AG04450 (cell line): Measurements from ENCODE around the gene CACNA1C. TPM values are rescaled to one million over a fixed set of nuclear protein-coding genes. Genes with fewer than 3 reads are reported as not detected.

Experiments
- CTCF ChIA-PET: fragments of 300-600, 350-600 bp; formaldehyde crosslinking; extraction: SDS; loops from one replicate; lab custom pipeline; 2022; ENCODE audit warnings: antibody characterized with exemption, inconsistent platforms; lab: Charles Lee
- POLR2A ChIA-PET: fragments of 350-600 bp; formaldehyde crosslinking; extraction: SDS; loops from one replicate; lab custom pipeline; 2021; ENCODE audit warnings: antibody characterized with exemption, inconsistent platforms; lab: Yijun Ruan, JAX
- DNase-seq: peaks from one replicate; pipeline ENCODE4 v3.0.0-alpha.2; 2011; ENCODE audit warnings: low read depth, low spot score
- H3K27ac ChIP-seq: one replicate; pipeline ENCODE4 v1.5.1; 2012; ENCODE audit warnings: low read depth, low read length, control low read depth
- H3K27me3 ChIP-seq: one replicate; pipeline ENCODE4 v1.6.0; 2012; ENCODE audit warnings: low read length; ENCODE audit not compliant: control insufficient read depth, insufficient read depth
- H3K4me3 ChIP-seq: 2 replicates; pipeline ENCODE4 v1.5.1; 2011; ENCODE audit warnings: mild to moderate bottlenecking, low read depth, low read length, control low read depth
- H3K9me3 ChIP-seq: 2 replicates; pipeline ENCODE4 v1.5.1; 2012; ENCODE audit warnings: low read length; ENCODE audit not compliant: control insufficient read depth, insufficient read depth
- CTCF ChIP-seq: IDR thresholded peaks from 2 replicates; pipeline ENCODE4 v1.5.1; 2011; ENCODE audit warnings: low read depth, low read length, control low read depth, inconsistent platforms
- polyA plus RNA-seq: library from polyadenylated mRNA; depleted of rRNA; stranded (reverse); fragments of >200 nt; gene quantifications from 2 replicates; pipeline ENCODE4 v1.2.3, GENCODE V29; 2011

The CACNA1C gene
- polyA plus RNA-seq, 1 experiment: 5.9 TPM

DNA sequence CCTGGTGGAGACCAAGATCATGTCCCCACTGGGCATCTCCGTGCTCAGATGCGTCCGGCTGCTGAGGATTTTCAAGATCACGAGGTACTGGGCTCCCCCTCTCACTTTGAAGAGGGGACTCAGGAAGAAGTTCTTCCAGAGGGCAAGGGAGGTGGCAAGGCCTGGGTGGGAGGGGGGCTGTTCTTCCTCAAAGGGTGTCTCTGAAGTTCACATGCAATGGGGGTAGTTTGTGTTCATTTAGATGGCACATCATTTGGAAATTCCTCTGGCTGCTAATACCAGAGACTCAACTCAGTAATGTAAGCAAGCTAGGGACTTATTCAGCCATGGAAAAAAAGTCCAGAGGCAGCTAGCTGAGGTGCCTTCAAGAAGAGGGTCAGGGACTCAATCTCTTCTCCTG, 514.9 kb downstream of the CACNA1C start:
- peaks cover 3% of the 10 kb centered on the region for H3K27me3 ChIP-seq
- DNase-seq: no peak
- ChIA-PET POLR2A (no interaction called here), CTCF (no interaction called here)
- TF ChIP-seq CTCF: no peak
- H3K27ac ChIP-seq: no peak overlapping the region
- no peak overlapping the region for H3K4me3 ChIP-seq
- no peaks in the 10 kb centered on the region for H3K9me3 ChIP-seq

DNA sequence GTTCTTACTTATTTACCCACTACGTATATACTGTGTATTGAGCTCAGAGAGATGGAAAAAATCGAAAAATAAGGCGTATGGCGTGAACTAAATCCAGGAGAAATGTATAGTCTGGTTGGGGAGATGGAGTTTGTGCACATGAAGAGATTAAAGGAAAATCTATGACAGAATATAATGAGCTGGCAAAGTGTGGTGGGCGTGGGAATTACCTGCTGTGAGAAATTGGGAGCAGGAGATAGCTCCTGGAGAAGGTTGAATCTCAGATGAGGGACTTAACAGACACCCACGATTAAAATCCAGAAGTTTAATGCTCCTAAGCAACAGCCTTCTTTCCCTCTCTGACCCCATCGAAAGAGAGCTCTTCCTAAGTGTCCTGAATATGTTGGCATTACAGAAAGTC, 517.8 kb downstream of the CACNA1C start:
- Histone ChIP-seq H3K27ac (no peak overlapping the region), H3K9me3 (no peaks in the 10 kb centered on the region), H3K27me3 (peaks cover 3% of the 10 kb centered on the region), H3K4me3 (no peak overlapping the region)
- no peak for DNase-seq
- TF ChIP-seq CTCF: no peak
- POLR2A ChIA-PET: no interaction called here
- CTCF ChIA-PET: interaction anchor here (0.5 to 2.3 kb wide), 3 partner anchors 12 to 175 kb away, joined by 3 to 11 read pairs (median 6); no protein-coding TSS in a partner anchor

DNA sequence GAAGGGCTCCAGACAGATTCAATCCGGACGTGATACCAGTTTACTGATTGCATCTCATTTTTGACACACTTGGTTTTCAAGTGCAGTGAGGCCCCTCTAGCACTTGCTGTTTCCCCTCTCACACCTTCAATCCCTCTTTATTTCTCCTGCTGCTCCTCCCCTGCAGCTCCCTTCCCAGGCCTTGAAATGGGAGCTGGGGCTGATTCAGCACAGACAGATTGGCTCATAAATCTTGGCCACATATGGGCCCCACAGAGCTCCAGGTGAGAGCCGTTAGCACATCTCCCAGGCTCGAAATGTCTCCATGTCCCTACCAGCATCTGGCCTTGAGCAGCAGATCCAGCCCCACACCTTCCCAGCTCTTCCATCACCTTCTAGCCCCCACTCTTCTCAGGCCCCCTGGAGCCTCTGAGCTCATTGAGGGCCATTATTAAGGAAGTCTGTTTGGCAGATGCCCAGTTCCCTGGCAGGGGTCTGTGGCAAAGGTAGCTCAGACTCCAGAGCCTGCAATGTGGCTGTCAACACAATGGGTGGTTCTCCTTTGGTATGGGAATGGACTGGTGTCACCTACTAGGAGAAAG, 521.7 kb downstream of the CACNA1C start:
- Histone ChIP-seq H3K27me3 (peaks cover 3% of the 10 kb centered on the region), H3K9me3 (no peaks in the 10 kb centered on the region; the same call in 1 of the 2 replicates), H3K4me3 (no peak overlapping the region), H3K27ac (no peak overlapping the region)
- DNase-seq: no peak
- TF ChIP-seq CTCF: no peak
- POLR2A ChIA-PET: no interaction called here
- CTCF ChIA-PET: interaction anchor here (0.6 to 1.2 kb wide), 2 partner anchors 9 to 578 kb away, joined by 3 to 4 read pairs; no protein-coding TSS in a partner anchor

DNA sequence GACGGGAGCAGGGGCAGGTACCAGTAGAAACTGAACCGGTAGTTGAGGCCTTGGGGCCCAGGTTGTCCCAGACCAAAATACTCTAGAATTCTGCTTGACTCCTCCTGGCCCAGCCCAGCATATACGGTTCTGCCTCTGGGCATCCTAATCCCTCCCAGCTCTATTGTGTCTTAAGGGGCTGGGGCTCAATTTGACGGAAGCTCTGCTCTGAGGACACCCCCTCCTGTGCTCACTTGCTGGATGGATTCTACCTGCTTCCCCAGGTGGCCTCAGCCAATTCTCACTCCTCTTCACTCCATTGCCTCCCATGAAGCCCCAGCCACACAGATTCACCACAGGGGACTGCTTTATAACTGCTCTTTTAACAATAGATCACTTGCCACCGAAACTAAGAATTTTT, 522.5 kb downstream of the CACNA1C start:
- no peak overlapping the region for H3K4me3 ChIP-seq
- ChIA-PET CTCF (interaction anchor here (1.2 kb wide), 1 partner anchor 8 kb away, joined by 4 read pairs; no protein-coding TSS in a partner anchor), POLR2A (no interaction called here)
- no peak for DNase-seq
- no peak overlapping the region for H3K27ac ChIP-seq
- no peaks in the 10 kb centered on the region; the same call in 1 of the 2 replicates for H3K9me3 ChIP-seq
- no peaks in the 10 kb centered on the region for H3K27me3 ChIP-seq
- no peak for TF ChIP-seq CTCF

DNA sequence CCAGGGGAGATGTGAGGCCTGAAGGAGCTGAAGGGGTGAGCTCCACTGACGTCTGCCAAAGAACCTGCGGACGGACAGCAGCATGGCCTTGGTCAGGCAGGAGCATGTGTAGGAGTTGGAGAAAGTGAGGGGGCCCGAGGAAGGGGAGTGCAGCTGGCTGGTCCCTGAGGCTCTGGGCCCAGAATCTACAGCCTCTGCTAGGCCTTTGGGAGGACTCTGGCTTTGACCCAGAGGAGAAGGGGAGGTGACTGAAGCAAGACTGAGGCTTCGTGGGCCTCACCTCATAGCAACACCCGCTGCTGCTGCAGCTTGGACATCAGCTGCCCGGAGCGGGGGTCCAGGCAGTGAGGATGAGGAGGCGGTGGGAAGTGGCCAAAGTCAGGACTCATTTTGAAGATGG, 525.4 kb downstream of the CACNA1C start:
- no peak overlapping the region for H3K27ac ChIP-seq
- H3K9me3 ChIP-seq: no peaks in the 10 kb centered on the region; the same call in 1 of the 2 replicates
- no peak for TF ChIP-seq CTCF
- DNase-seq: no peak
- no peak overlapping the region for H3K4me3 ChIP-seq
- POLR2A ChIA-PET: no interaction called here
- H3K27me3 ChIP-seq: no peaks in the 10 kb centered on the region
- CTCF ChIA-PET: no interaction called here
